Daoy (cell line): ENCODE data around the gene IGSF9. TPM values are rescaled to one million over a fixed set of nuclear protein-coding genes. Genes with fewer than 3 reads are reported as not detected.
A peak's percentile ranks its signal among the peaks of the same experiment; 100 is the strongest.

Experiments
- DNase-seq: peaks from one replicate; pipeline ENCODE4 v3.0.0-alpha.2; 2015; ENCODE audit warnings: low read depth
- total RNA-seq: library from RNA; depleted of rRNA; stranded (reverse); fragments of >200 nt; shearing (Covaris generic); gene quantifications from 2 replicates; pipeline ENCODE4 v1.2.3, GENCODE V29; 2014

IGSF9 gene
- total RNA-seq, 1 experiment from 2014 or later: 1.7 TPM

GRCh38 chr1:159933347-159933746 is 12.1 kb downstream of the IGSF9 start:
- DNase-seq: no peak

- peak; percentile 54 for DNase-seq
Measured at GRCh38 chr1:159932296-159933285, 12.8 kb downstream of the IGSF9 start.

- DNase-seq: no peak
Measured at GRCh38 chr1:159931795-159932173, 13.6 kb downstream of the IGSF9 start.

- DNase-seq: no peak
Measured at GRCh38 chr1:159931101-159931794, 14.2 kb downstream of the IGSF9 start.

- no peak for DNase-seq
Measured at GRCh38 chr1:159930634-159931033, 14.8 kb downstream of the IGSF9 start.

GRCh38 chr1:159930216-159930615 is 15.2 kb downstream of the IGSF9 start:
- no peak for DNase-seq

GRCh38 chr1:159929155-159930051 is 16.0 kb downstream of the IGSF9 start:
- DNase-seq: no peak

GRCh38 chr1:159928491-159929050 is 16.8 kb downstream of the IGSF9 start:
- DNase-seq: no peak

GRCh38 chr1:159927849-159928431 is 17.5 kb downstream of the IGSF9 start:
- no peak for DNase-seq

- no peak for DNase-seq
Measured at GRCh38 chr1:159927211-159927848, 18.1 kb downstream of the IGSF9 start.

GRCh38 chr1:159925719-159926078 is 19.7 kb downstream of the IGSF9 start:
- peak; percentile 51 for DNase-seq

GRCh38 chr1:159924791-159925718 is 20.4 kb downstream of the IGSF9 start, which contains the start of gene TAGLN2:
TSS of gene TAGLN2 (minus strand) at chr1:159925507. CDS start at chr1:159920509, 4,998 bp downstream.
- DNase-seq: peak; percentile 96

- DNase-seq: peak; percentile 98
Measured at GRCh38 chr1:159924025-159924790, 21.2 kb downstream of the IGSF9 start.

- DNase-seq: peak; percentile 94
Measured at GRCh38 chr1:159923203-159924024, 22.0 kb downstream of the IGSF9 start.

- DNase-seq: peak; percentile 55
Measured at GRCh38 chr1:159922511-159923202, 22.8 kb downstream of the IGSF9 start.

GRCh38 chr1:159921700-159922504 is 23.5 kb downstream of the IGSF9 start:
- peak; percentile 90 for DNase-seq
